ENCODE data around the gene DGAT2.
"Not testable (repeated sequence)": the region's sequence is repeated elsewhere in the genome, so short reads cannot be mapped to it uniquely, and the experiment has no call there.

DGAT2 gene

DNA sequence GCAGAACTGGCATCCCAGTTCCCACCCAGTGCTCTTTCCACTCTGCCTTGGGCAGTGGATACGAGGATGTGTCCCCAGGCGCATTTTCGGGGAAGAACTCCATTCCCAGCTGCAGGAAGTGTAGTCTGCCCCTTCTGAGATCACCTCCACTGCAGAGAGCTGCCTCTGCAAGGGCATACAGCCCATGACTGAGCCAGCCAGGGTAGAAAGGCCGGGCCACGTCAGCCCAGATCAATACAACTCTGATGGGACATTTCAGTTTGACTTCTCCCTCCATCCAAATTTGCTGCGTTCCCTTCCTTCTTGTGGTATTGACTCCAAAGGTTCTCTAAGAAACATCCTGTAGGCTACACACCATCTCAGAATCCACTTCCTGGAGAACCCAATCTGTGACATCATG, 31.3 kb upstream of the DGAT2 start:
- Mint-ChIP-seq H3K36me3 (ENCODE audit: low read depth) (no peaks in the 10 kb centered on the region), H3K9me3 (no peaks in the 10 kb centered on the region), H3K27me3 (ENCODE audit: low read depth) (peaks cover 21% of the 10 kb centered on the region), H3K27ac (no peak overlapping the region), H3K4me1 (ENCODE audit: low read depth) (no peaks in the 10 kb centered on the region), H3K4me3 (no peak overlapping the region)
- no peak for DNase-seq (ENCODE audit: low spot score)

- Mint-ChIP-seq H3K9me3 (no peaks in the 10 kb centered on the region), H3K27ac (no peak overlapping the region), H3K4me3 (no peak overlapping the region), H3K4me1 (ENCODE audit: low read depth) (no peaks in the 10 kb centered on the region), H3K36me3 (ENCODE audit: low read depth) (no peaks in the 10 kb centered on the region), H3K27me3 (ENCODE audit: low read depth) (peaks cover 42% of the 10 kb centered on the region)
- DNase-seq (ENCODE audit: low spot score): no peak
These were observed 27.9 kb upstream of the DGAT2 start for GRCh38 chr11:75740681-75741080.

GRCh38 chr11:75743159-75743558, 25.4 kb upstream of the DGAT2 start:
- H3K4me1 Mint-ChIP-seq (ENCODE audit: low read depth); H3K27ac Mint-ChIP-seq; H3K4me3 Mint-ChIP-seq; DNase-seq (ENCODE audit: low spot score); H3K36me3 Mint-ChIP-seq (ENCODE audit: low read depth); H3K9me3 Mint-ChIP-seq: not testable (repeated sequence)
- peaks cover 41% of the 10 kb centered on the region for H3K27me3 Mint-ChIP-seq (ENCODE audit: low read depth)

GRCh38 chr11:75743711-75744563, 24.6 kb upstream of the DGAT2 start:
- Mint-ChIP-seq H3K9me3 (no peaks in the 10 kb centered on the region), H3K4me3 (no peak overlapping the region), H3K27ac (no peak overlapping the region), H3K27me3 (ENCODE audit: low read depth) (peaks cover 37% of the 10 kb centered on the region), H3K36me3 (ENCODE audit: low read depth) (no peaks in the 10 kb centered on the region), H3K4me1 (ENCODE audit: low read depth) (no peaks in the 10 kb centered on the region)
- no peak for DNase-seq (ENCODE audit: low spot score)

- Mint-ChIP-seq H3K4me3 (no peak overlapping the region), H3K27me3 (ENCODE audit: low read depth) (peaks cover 28% of the 10 kb centered on the region), H3K9me3 (no peaks in the 10 kb centered on the region), H3K4me1 (ENCODE audit: low read depth) (no peaks in the 10 kb centered on the region), H3K36me3 (ENCODE audit: low read depth) (no peaks in the 10 kb centered on the region), H3K27ac (no peak overlapping the region)
- no peak for DNase-seq (ENCODE audit: low spot score)
These were observed 22.8 kb upstream of the DGAT2 start for GRCh38 chr11:75745807-75746206.

DNA sequence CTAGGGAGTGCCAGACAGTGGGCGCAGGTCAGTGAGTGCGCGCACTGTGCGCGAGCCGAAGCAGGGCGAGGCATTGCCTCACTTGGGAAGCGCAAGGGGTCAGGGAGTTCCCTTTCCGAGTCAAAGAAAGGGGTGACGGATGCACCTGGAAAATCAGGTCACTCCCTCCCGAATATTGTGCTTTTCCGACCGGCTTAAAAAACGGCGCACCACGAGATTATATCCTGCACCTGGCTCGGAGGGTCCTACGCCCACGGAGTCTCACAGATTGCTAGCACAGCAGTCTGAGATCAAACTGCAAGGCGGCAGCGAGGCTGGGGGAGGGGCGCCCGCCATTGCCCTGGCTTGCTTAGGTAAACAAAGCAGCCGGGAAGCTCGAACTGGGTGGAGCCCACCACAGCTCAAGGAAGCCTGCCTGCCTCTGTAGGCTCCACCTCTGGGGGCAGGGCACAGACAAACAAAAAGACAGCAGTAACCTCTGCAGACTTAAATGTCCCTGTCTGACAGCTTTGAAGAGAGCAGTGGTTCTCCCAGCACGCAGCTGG, 19.8 kb upstream of the DGAT2 start:
- DNase-seq (ENCODE audit: low spot score); H3K4me1 Mint-ChIP-seq (ENCODE audit: low read depth); H3K27ac Mint-ChIP-seq; H3K9me3 Mint-ChIP-seq; H3K4me3 Mint-ChIP-seq; H3K36me3 Mint-ChIP-seq (ENCODE audit: low read depth): not testable (repeated sequence)
- peaks cover 21% of the 10 kb centered on the region for H3K27me3 Mint-ChIP-seq (ENCODE audit: low read depth)

DNA sequence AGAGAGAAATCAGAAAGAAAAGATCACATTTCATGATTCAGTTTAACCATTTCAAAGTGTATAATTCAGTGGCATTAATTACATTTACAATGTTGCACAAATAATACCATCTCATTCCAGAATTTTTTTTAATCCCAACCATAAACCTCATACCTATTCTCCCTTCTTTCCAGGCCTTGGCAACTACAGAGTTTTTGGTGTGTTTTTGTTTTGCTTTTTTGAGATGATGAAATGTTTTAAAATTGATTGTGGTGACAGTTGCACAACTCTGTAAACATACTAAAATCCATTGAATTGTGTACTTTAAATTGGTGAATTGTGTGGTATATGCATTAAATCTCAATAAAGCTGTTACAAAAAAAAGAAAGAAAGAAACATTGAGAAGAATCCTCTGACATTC, 13.6 kb upstream of the DGAT2 start:
- H3K4me3 Mint-ChIP-seq; H3K36me3 Mint-ChIP-seq (ENCODE audit: low read depth); H3K9me3 Mint-ChIP-seq; H3K4me1 Mint-ChIP-seq (ENCODE audit: low read depth); DNase-seq (ENCODE audit: low spot score); H3K27ac Mint-ChIP-seq: not testable (repeated sequence)
- H3K27me3 Mint-ChIP-seq (ENCODE audit: low read depth): peaks cover 14% of the 10 kb centered on the region

GRCh38 chr11:75757651-75758050, 10.9 kb upstream of the DGAT2 start:
- no peak overlapping the region for H3K4me3 Mint-ChIP-seq
- DNase-seq (ENCODE audit: low spot score): no peak
- H3K27ac Mint-ChIP-seq: no peak overlapping the region
- peaks cover 2% of the 10 kb centered on the region for H3K4me1 Mint-ChIP-seq (ENCODE audit: low read depth)
- no peaks in the 10 kb centered on the region for H3K36me3 Mint-ChIP-seq (ENCODE audit: low read depth)
- no peaks in the 10 kb centered on the region for H3K9me3 Mint-ChIP-seq
- H3K27me3 Mint-ChIP-seq (ENCODE audit: low read depth): peaks cover 14% of the 10 kb centered on the region

- DNase-seq (ENCODE audit: low spot score): no peak
- Mint-ChIP-seq H3K4me1 (ENCODE audit: low read depth) (peaks cover 2% of the 10 kb centered on the region), H3K27me3 (ENCODE audit: low read depth) (peaks cover 14% of the 10 kb centered on the region), H3K4me3 (no peak overlapping the region), H3K36me3 (ENCODE audit: low read depth) (no peaks in the 10 kb centered on the region), H3K9me3 (no peaks in the 10 kb centered on the region), H3K27ac (no peak overlapping the region)
These were observed 8.7 kb upstream of the DGAT2 start for GRCh38 chr11:75759832-75760231.

DNA sequence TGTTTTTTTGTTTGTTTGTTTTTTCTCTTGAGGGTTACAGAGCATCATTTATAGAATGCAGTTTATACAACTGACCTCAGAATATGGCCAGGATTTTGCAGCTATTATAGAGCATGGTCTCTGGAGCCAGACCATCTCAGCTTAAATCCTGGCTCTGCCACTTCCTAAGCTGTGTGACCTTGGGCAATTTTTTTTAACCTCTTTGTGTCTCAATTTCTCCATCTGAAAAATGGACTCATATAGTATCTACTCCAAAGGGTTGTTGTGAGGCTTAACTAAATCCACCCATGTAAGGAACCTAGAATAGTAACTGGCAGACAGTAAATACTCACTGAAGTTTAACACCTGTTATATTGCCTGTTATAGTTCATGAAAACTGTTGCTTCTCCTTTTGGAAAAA, 8.3 kb upstream of the DGAT2 start:
- Mint-ChIP-seq H3K9me3 (no peaks in the 10 kb centered on the region), H3K4me1 (ENCODE audit: low read depth) (peaks cover 1% of the 10 kb centered on the region), H3K4me3 (no peak overlapping the region), H3K27me3 (ENCODE audit: low read depth) (peaks cover 14% of the 10 kb centered on the region), H3K27ac (no peak overlapping the region), H3K36me3 (ENCODE audit: low read depth) (no peaks in the 10 kb centered on the region)
- DNase-seq (ENCODE audit: low spot score): no peak

GRCh38 chr11:75760710-75761493, 7.7 kb upstream of the DGAT2 start:
- Mint-ChIP-seq H3K27ac (no peak overlapping the region), H3K4me1 (ENCODE audit: low read depth) (no peaks in the 10 kb centered on the region), H3K4me3 (no peak overlapping the region), H3K9me3 (no peaks in the 10 kb centered on the region), H3K36me3 (ENCODE audit: low read depth) (no peaks in the 10 kb centered on the region), H3K27me3 (ENCODE audit: low read depth) (peaks cover 14% of the 10 kb centered on the region)
- no peak for DNase-seq (ENCODE audit: low spot score)

DNA sequence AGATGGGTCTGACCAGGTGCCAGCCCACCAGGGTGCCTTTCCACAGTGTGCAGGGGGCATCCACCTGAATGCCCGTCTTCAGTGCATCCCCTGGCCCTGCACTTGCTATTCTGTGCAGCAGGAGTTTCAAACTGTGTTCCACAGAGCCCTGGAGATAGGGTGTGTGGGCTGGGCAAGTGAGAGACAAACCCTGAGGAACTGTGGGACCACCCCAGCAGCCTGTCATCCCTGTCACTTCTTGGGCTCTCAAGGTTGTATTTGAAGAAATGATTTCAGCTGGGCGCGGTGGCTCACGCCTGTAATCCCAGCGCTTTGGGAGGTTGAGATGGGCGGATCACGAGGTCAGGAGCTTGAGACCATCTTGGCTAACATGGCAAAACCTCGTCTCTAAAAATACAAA, 6.4 kb upstream of the DGAT2 start:
- Mint-ChIP-seq H3K4me3 (no peak overlapping the region), H3K4me1 (ENCODE audit: low read depth) (peaks cover 5% of the 10 kb centered on the region), H3K27ac (no peak overlapping the region), H3K36me3 (ENCODE audit: low read depth) (no peaks in the 10 kb centered on the region), H3K9me3 (no peaks in the 10 kb centered on the region), H3K27me3 (ENCODE audit: low read depth) (peaks cover 12% of the 10 kb centered on the region)
- no peak for DNase-seq (ENCODE audit: low spot score)

GRCh38 chr11:75762885-75763284, 5.7 kb upstream of the DGAT2 start:
- no peak overlapping the region for H3K4me3 Mint-ChIP-seq
- peaks cover 7% of the 10 kb centered on the region for H3K27me3 Mint-ChIP-seq (ENCODE audit: low read depth)
- peaks cover 13% of the 10 kb centered on the region for H3K4me1 Mint-ChIP-seq (ENCODE audit: low read depth)
- H3K36me3 Mint-ChIP-seq (ENCODE audit: low read depth): no peaks in the 10 kb centered on the region
- no peak overlapping the region for H3K27ac Mint-ChIP-seq
- DNase-seq (ENCODE audit: low spot score): no peak
- no peaks in the 10 kb centered on the region for H3K9me3 Mint-ChIP-seq

DNA sequence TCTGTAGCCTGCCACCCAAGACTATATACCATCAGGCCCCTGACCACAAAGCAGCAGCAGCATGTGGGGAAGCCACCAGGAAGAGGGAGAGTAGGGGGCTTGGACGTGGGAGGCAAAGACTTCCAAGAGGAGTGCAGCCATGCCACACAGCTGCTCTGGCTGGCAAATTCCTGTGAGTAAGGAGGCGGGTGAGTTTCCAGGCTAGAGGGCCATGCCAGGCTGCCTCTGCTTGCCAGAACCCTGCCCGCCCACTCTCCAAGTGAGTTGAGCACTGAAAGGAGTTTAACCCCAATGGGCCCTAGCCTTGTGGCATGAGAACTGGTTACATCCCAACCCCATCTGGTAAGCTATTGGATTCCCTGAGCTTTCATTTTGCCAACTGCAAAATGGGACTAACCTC, 4.7 kb upstream of the DGAT2 start:
- Mint-ChIP-seq H3K4me1 (ENCODE audit: low read depth) (peaks cover 16% of the 10 kb centered on the region), H3K27me3 (ENCODE audit: low read depth) (peaks cover 3% of the 10 kb centered on the region)

More for the DNA sequence above, 4.7 kb upstream of the DGAT2 start:
- DNase-seq (ENCODE audit: low spot score): no peak
- Mint-ChIP-seq H3K4me3 (no peak overlapping the region), H3K36me3 (ENCODE audit: low read depth) (no peaks in the 10 kb centered on the region), H3K9me3 (no peaks in the 10 kb centered on the region), H3K27ac (no peak overlapping the region)
